ENCODE results near the gene DPRX.

The DPRX gene

DNA sequence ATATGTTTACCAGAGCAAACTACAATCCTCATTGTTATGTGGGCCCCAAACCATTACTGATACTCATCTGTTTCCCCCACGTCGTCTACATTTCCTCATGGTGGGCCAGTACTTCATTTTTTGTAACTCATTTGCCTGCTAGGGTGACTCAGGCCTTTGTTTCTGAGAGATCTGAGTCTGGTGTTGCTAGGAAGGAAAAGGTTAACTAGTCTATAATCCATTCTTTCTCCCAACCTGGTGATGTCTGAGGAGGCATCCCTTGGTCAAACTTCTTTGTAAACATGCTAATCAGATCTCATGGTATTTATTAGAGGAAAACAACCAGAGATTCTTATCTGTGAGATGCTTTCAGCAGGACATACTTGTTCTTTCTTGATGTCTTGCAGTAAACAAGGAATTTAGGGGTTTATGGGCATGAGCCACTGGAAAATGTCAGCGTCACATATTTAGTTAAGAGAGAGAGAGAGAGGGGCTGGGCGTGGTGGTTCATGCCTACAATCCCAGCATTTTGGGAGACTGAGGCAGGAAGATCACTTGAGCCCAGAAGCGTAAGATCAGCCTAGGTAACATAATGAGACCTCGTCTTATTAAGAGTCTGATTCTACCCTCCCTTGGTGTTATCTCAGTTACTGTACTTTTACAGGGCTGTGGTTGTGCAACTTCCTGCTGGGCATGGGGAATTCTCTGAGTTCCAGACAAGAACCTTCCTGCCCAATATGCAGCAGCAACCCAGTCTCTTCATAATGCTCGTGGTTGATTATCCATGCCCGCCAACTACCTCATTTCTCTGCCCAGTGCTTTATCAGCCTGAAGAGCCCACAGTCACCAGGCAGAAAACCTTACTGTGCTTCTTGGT is 9.7 kb upstream of the DPRX start:
- no peaks in the 10 kb centered on the region for H3K36me3 ChIP-seq (ENCODE audit: insufficient read depth, low read length)
- H3K27ac ChIP-seq (ENCODE audit: low read depth, low read length), result no peak overlapping the region
- no peaks in the 10 kb centered on the region for H3K4me1 ChIP-seq (ENCODE audit: insufficient read depth, low read length)
- H3K9me3 ChIP-seq (ENCODE audit: low read length), result no peaks in the 10 kb centered on the region
- H3K9ac ChIP-seq (ENCODE audit: low read length), result no peak overlapping the region
- no peaks in the 10 kb centered on the region for H3K27me3 ChIP-seq (ENCODE audit: control insufficient read depth in 1 of 2, insufficient read depth in 2 of 2, low read length in 2 of 2)
- no peak overlapping the region for H3K4me3 ChIP-seq (ENCODE audit: low read depth in 1 of 2, low read length in 2 of 2)

GRCh38 chr19:53624771-53625545 is 6.8 kb upstream of the DPRX start:
- no peak overlapping the region for H3K27ac ChIP-seq (ENCODE audit: low read depth, low read length)
- H3K4me1 ChIP-seq (ENCODE audit: insufficient read depth, low read length), result no peaks in the 10 kb centered on the region
- no peaks in the 10 kb centered on the region for H3K36me3 ChIP-seq (ENCODE audit: insufficient read depth, low read length)
- H3K9me3 ChIP-seq (ENCODE audit: low read length), result no peaks in the 10 kb centered on the region
- no peak overlapping the region for H3K4me3 ChIP-seq (ENCODE audit: low read depth in 1 of 2, low read length in 2 of 2)
- no peak overlapping the region for H3K9ac ChIP-seq (ENCODE audit: low read length)
- H3K27me3 ChIP-seq (ENCODE audit: control insufficient read depth in 1 of 2, insufficient read depth in 2 of 2, low read length in 2 of 2), result no peaks in the 10 kb centered on the region

DNA sequence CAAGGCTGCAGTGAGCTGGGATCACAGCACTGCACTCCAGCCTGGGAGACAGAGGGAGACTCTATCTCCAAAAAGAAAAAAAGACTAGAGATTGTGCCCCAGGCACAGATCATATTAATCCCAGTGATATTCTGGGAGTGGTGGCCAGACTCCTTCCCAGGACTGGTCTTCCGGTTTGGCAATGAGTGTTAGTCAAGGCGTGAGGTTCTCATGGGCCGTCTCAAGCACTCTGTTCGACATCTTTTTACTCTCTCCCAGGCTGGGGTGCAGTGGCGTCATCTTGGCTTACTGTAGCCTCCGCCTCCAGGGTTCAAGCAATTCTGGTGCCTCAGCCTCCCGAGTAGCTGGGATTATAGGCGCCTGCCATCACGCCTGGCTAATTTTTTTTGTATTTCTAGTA is 5.3 kb upstream of the DPRX start:
- Histone ChIP-seq H3K4me3 (ENCODE audit: low read depth in 1 of 2, low read length in 2 of 2) (no peak overlapping the region), H3K4me1 (ENCODE audit: insufficient read depth, low read length) (no peaks in the 10 kb centered on the region), H3K9ac (ENCODE audit: low read length) (no peak overlapping the region), H3K27me3 (ENCODE audit: control insufficient read depth in 1 of 2, insufficient read depth in 2 of 2, low read length in 2 of 2) (no peaks in the 10 kb centered on the region), H3K36me3 (ENCODE audit: insufficient read depth, low read length) (no peaks in the 10 kb centered on the region), H3K27ac (ENCODE audit: low read depth, low read length) (no peak overlapping the region), H3K9me3 (ENCODE audit: low read length) (no peaks in the 10 kb centered on the region)

GRCh38 chr19:53626976-53627375 is 4.8 kb upstream of the DPRX start:
- Histone ChIP-seq H3K27me3 (ENCODE audit: control insufficient read depth in 1 of 2, insufficient read depth in 2 of 2, low read length in 2 of 2) (no peaks in the 10 kb centered on the region), H3K4me3 (ENCODE audit: low read depth in 1 of 2, low read length in 2 of 2) (no peak overlapping the region), H3K9ac (ENCODE audit: low read length) (no peak overlapping the region), H3K4me1 (ENCODE audit: insufficient read depth, low read length) (no peaks in the 10 kb centered on the region), H3K9me3 (ENCODE audit: low read length) (no peaks in the 10 kb centered on the region), H3K36me3 (ENCODE audit: insufficient read depth, low read length) (no peaks in the 10 kb centered on the region), H3K27ac (ENCODE audit: low read depth, low read length) (no peak overlapping the region)

DNA sequence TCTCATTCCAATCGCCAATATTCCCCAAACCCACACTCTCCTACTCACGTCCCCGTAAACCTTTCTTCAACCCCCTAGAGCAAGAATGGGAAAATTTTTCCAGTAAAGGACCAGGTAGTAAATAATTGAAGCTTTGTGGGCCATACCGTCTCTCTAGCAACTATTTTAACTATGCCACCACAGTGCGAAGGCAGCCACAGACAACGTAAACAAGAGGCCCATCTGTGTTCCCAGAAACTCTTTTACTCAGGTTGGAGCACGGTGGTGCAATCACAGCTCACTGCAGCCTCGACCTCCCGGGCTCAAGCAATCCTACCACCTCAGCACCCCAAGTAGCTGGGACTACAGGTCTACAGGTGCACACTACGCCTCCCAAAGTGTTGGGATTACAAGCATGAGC is 3.0 kb downstream of the DPRX start:
- Histone ChIP-seq H3K27ac (ENCODE audit: low read depth, low read length) (no peak overlapping the region), H3K4me1 (ENCODE audit: insufficient read depth, low read length) (no peaks in the 10 kb centered on the region), H3K36me3 (ENCODE audit: insufficient read depth, low read length) (no peaks in the 10 kb centered on the region), H3K4me3 (ENCODE audit: low read depth in 1 of 2, low read length in 2 of 2) (no peak overlapping the region), H3K9ac (ENCODE audit: low read length) (no peak overlapping the region), H3K27me3 (ENCODE audit: control insufficient read depth in 1 of 2, insufficient read depth in 2 of 2, low read length in 2 of 2) (no peaks in the 10 kb centered on the region), H3K9me3 (ENCODE audit: low read length) (no peaks in the 10 kb centered on the region)

GRCh38 chr19:53639471-53639870 is 7.7 kb downstream of the DPRX start:
- H3K9me3 ChIP-seq (ENCODE audit: low read length), result no peaks in the 10 kb centered on the region
- no peak overlapping the region for H3K4me3 ChIP-seq (ENCODE audit: low read depth in 1 of 2, low read length in 2 of 2)
- no peaks in the 10 kb centered on the region for H3K4me1 ChIP-seq (ENCODE audit: insufficient read depth, low read length)
- H3K27me3 ChIP-seq (ENCODE audit: control insufficient read depth in 1 of 2, insufficient read depth in 2 of 2, low read length in 2 of 2), result no peaks in the 10 kb centered on the region
- no peaks in the 10 kb centered on the region for H3K36me3 ChIP-seq (ENCODE audit: insufficient read depth, low read length)
- no peak overlapping the region for H3K9ac ChIP-seq (ENCODE audit: low read length)
- H3K27ac ChIP-seq (ENCODE audit: low read depth, low read length), result no peak overlapping the region

GRCh38 chr19:53642381-53643099 is 10.7 kb downstream of the DPRX start:
- Histone ChIP-seq H3K27me3 (ENCODE audit: control insufficient read depth in 1 of 2, insufficient read depth in 2 of 2, low read length in 2 of 2) (no peaks in the 10 kb centered on the region), H3K9ac (ENCODE audit: low read length) (no peak overlapping the region), H3K27ac (ENCODE audit: low read depth, low read length) (no peak overlapping the region), H3K36me3 (ENCODE audit: insufficient read depth, low read length) (no peaks in the 10 kb centered on the region), H3K4me1 (ENCODE audit: insufficient read depth, low read length) (no peaks in the 10 kb centered on the region), H3K9me3 (ENCODE audit: low read length) (no peaks in the 10 kb centered on the region), H3K4me3 (ENCODE audit: low read depth in 1 of 2, low read length in 2 of 2) (no peak overlapping the region)

GRCh38 chr19:53644061-53644816 is 12.4 kb downstream of the DPRX start:
- no peak overlapping the region for H3K27ac ChIP-seq (ENCODE audit: low read depth, low read length)
- no peak overlapping the region for H3K4me3 ChIP-seq (ENCODE audit: low read depth in 1 of 2, low read length in 2 of 2)
- H3K9me3 ChIP-seq (ENCODE audit: low read length), result no peaks in the 10 kb centered on the region
- no peaks in the 10 kb centered on the region for H3K4me1 ChIP-seq (ENCODE audit: insufficient read depth, low read length)
- H3K27me3 ChIP-seq (ENCODE audit: control insufficient read depth in 1 of 2, insufficient read depth in 2 of 2, low read length in 2 of 2), result no peaks in the 10 kb centered on the region
- H3K36me3 ChIP-seq (ENCODE audit: insufficient read depth, low read length), result no peaks in the 10 kb centered on the region
- H3K9ac ChIP-seq (ENCODE audit: low read length), result no peak overlapping the region

GRCh38 chr19:53646144-53646543 is 14.3 kb downstream of the DPRX start:
- Histone ChIP-seq H3K9me3 (ENCODE audit: low read length) (no peaks in the 10 kb centered on the region), H3K36me3 (ENCODE audit: insufficient read depth, low read length) (no peaks in the 10 kb centered on the region), H3K4me1 (ENCODE audit: insufficient read depth, low read length) (no peaks in the 10 kb centered on the region), H3K9ac (ENCODE audit: low read length) (no peak overlapping the region), H3K27ac (ENCODE audit: low read depth, low read length) (no peak overlapping the region), H3K4me3 (ENCODE audit: low read depth in 1 of 2, low read length in 2 of 2) (no peak overlapping the region), H3K27me3 (ENCODE audit: control insufficient read depth in 1 of 2, insufficient read depth in 2 of 2, low read length in 2 of 2) (no peaks in the 10 kb centered on the region)

GRCh38 chr19:53647350-53647749 is 15.6 kb downstream of the DPRX start:
- Histone ChIP-seq H3K9ac (ENCODE audit: low read length) (no peak overlapping the region), H3K27me3 (ENCODE audit: control insufficient read depth in 1 of 2, insufficient read depth in 2 of 2, low read length in 2 of 2) (no peaks in the 10 kb centered on the region), H3K4me3 (ENCODE audit: low read depth in 1 of 2, low read length in 2 of 2) (no peak overlapping the region), H3K36me3 (ENCODE audit: insufficient read depth, low read length) (no peaks in the 10 kb centered on the region), H3K9me3 (ENCODE audit: low read length) (no peaks in the 10 kb centered on the region), H3K4me1 (ENCODE audit: insufficient read depth, low read length) (no peaks in the 10 kb centered on the region), H3K27ac (ENCODE audit: low read depth, low read length) (no peak overlapping the region)

GRCh38 chr19:53647792-53648191 is 16.0 kb downstream of the DPRX start:
- Histone ChIP-seq H3K4me3 (ENCODE audit: low read depth in 1 of 2, low read length in 2 of 2) (no peak overlapping the region), H3K9me3 (ENCODE audit: low read length) (no peaks in the 10 kb centered on the region), H3K27ac (ENCODE audit: low read depth, low read length) (no peak overlapping the region), H3K4me1 (ENCODE audit: insufficient read depth, low read length) (no peaks in the 10 kb centered on the region), H3K27me3 (ENCODE audit: control insufficient read depth in 1 of 2, insufficient read depth in 2 of 2, low read length in 2 of 2) (no peaks in the 10 kb centered on the region), H3K36me3 (ENCODE audit: insufficient read depth, low read length) (no peaks in the 10 kb centered on the region), H3K9ac (ENCODE audit: low read length) (no peak overlapping the region)

Data from muscle layer of colon (tissue), 2 donors.